ENCODE data around the gene CCDC188. TPM values are rescaled to one million over a fixed set of nuclear protein-coding genes. Genes with fewer than 3 reads are reported as not detected.

Gene CCDC188
- total and polyA plus RNA-seq, 9 of the 15 experiments (the other 6 are each of a cell fraction or from before 2014, with no cell fraction given), result not detected

- TF ChIP-seq ZBTB26 (CRISPR knock-in tag; IDR thresholded peaks at IDR 0.05) (0 out of 2 replicates have a peak, but pooled peaks have one; percentile 40), ZNF23 (CRISPR knock-in tag; IDR thresholded peaks at IDR 0.05) (peak; percentile 76; the same call in 1 of the 2 replicates), HOXB6 (CRISPR knock-in tag; IDR thresholded peaks at IDR 0.05; ENCODE audit: borderline replicate concordance) (0 out of 2 replicates have a peak, but pooled peaks have one; percentile 69), ZKSCAN3 (CRISPR knock-in tag; IDR thresholded peaks at IDR 0.05) (peak; percentile 51; the same call in 1 of the 2 replicates), TCF15 (CRISPR knock-in tag; IDR thresholded peaks at IDR 0.05) (0 out of 2 replicates have a peak, but pooled peaks have one; percentile 34), CXXC5 (CRISPR knock-in tag; IDR thresholded peaks at IDR 0.05) (no peak), FOXJ2 (tag; IDR thresholded peaks at IDR 0.05) (no peak), BCOR (IDR thresholded peaks at IDR 0.05) (no peak), HIVEP1 (CRISPR knock-in tag; IDR thresholded peaks at IDR 0.05) (0 out of 2 replicates have a peak, but pooled peaks have one; percentile 50), ZNF445 (CRISPR knock-in tag; IDR thresholded peaks at IDR 0.05; ENCODE audit: low read depth) (peak; percentile 56; the same call in 1 of the 2 replicates), ZNF561 (CRISPR knock-in tag; conservative IDR thresholded peaks at IDR 0.05) (peak; percentile 59; the same call in 1 of the 2 replicates), RAD21 (CRISPR knock-in tag; conservative IDR thresholded peaks at IDR 0.05 in 1 of 2, IDR thresholded peaks at IDR 0.05 in 1 of 2) (no peak), STAG1 (CRISPR knock-in tag; IDR thresholded peaks at IDR 0.05; ENCODE audit: borderline replicate concordance) (no peak), KLF1 (tag; IDR thresholded peaks at IDR 0.05) (no peak), ZNF57 (CRISPR knock-in tag; IDR thresholded peaks at IDR 0.05) (peak; percentile 80), SNRNP70 (optimal IDR thresholded peaks at IDR 0.05; ENCODE audit: low read depth, low read length) (no peak), RHOXF2B (CRISPR knock-in tag; conservative IDR thresholded peaks at IDR 0.05) (peak; percentile 17; the same call in 1 of the 2 replicates), BRD4 (IDR thresholded peaks at IDR 0.05) (no peak), SMAD4 (CRISPR knock-in tag; conservative IDR thresholded peaks at IDR 0.05) (0 out of 2 replicates have a peak, but pooled peaks have one; percentile 15), SRF (CRISPR knock-in tag; IDR thresholded peaks at IDR 0.05) (peak in 1 of 2 experiments; percentile 47; a peak in 1 of 4 replicates)
- TF ChIP-seq, protein P1, sequence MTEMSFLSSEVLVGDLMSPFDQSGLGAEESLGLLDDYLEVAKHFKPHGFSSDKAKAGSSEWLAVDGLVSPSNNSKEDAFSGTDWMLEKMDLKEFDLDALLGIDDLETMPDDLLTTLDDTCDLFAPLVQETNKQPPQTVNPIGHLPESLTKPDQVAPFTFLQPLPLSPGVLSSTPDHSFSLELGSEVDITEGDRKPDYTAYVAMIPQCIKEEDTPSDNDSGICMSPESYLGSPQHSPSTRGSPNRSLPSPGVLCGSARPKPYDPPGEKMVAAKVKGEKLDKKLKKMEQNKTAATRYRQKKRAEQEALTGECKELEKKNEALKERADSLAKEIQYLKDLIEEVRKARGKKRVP (CRISPR knock-in tag; IDR thresholded peaks at IDR 0.05), result peak; percentile 72
- TF ChIP-seq, protein P2, sequence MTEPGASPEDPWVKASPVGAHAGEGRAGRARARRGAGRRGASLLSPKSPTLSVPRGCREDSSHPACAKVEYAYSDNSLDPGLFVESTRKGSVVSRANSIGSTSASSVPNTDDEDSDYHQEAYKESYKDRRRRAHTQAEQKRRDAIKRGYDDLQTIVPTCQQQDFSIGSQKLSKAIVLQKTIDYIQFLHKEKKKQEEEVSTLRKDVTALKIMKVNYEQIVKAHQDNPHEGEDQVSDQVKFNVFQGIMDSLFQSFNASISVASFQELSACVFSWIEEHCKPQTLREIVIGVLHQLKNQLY (CRISPR knock-in tag; conservative IDR thresholded peaks at IDR 0.05), result peak; percentile 42 to 77; a peak in 2 of 4 replicates
- TF ChIP-seq, protein P3, sequence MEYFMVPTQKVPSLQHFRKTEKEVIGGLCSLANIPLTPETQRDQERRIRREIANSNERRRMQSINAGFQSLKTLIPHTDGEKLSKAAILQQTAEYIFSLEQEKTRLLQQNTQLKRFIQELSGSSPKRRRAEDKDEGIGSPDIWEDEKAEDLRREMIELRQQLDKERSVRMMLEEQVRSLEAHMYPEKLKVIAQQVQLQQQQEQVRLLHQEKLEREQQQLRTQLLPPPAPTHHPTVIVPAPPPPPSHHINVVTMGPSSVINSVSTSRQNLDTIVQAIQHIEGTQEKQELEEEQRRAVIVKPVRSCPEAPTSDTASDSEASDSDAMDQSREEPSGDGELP (CRISPR knock-in tag; IDR thresholded peaks at IDR 0.05; ENCODE audit: borderline replicate concordance), result no peak
Measured at GRCh38 chr22:20111689-20112622, 38.9 kb downstream of the CCDC188 start (continued).
